ENCODE measurements around the gene OR4D1.
A peak's percentile ranks its signal among the peaks of the same experiment; 100 is the strongest.

The OR4D1 gene

DNA sequence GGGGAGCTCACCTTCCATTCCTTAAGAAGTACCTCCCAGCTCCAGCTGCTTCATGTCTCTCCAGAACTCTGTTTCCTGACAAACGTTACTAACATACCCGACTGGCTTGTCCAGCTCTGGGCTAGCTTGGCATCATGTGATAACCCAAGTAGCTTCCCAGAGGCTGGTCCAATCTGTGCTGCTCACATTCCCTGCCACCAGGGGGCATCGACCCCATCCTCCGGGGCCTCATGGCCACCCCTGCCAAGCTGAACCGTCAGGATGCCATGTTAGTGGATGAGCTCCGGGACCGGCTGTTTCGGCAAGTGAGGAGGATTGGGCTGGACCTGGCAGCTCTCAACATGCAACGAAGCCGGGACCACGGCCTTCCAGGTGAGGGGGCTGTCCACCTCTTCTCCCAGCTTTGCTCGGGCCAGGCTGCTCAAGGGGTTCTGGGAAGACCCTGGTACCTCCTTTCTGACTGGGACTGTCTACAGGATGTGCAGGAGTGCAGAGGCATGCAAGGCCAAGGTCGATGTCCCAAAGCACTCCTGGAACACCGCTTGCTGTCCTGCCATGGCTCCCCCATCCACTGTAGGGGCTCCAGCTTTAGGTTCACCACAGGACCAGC lies 51.9 kb downstream of the OR4D1 start:
- Histone ChIP-seq H2AFZ (ENCODE audit: low read depth, low read length) (peak overlapping the region; percentile 83; the same call in 1 of the 2 replicates), H3K4me3 (ENCODE audit: low read length) (peak overlapping the region; percentile 62), H3K27ac (ENCODE audit: low read length) (no peak overlapping the region), H4K20me1 (ENCODE audit: insufficient read depth, low read length) (no peaks in the 10 kb centered on the region), H3K9me3 (ENCODE audit: insufficient read depth, low read length) (no peaks in the 10 kb centered on the region), H3K79me2 (ENCODE audit: low read length) (no peaks in the 10 kb centered on the region), H3K36me3 (replicated peaks; ENCODE audit: low read depth, low read length) (no peaks in the 10 kb centered on the region), H3K27me3 (ENCODE audit: low read depth, low read length) (peaks cover 11% of the 10 kb centered on the region; the same call in 1 of the 2 replicates), H3K9ac (ENCODE audit: low read length) (no peak overlapping the region), H3K4me1 (ENCODE audit: low read length) (peaks cover 5% of the 10 kb centered on the region; the same call in 1 of the 2 replicates), H3K4me2 (ENCODE audit: low read length) (peak overlapping the region; percentile 70)
- TF ChIP-seq EZH2phosphoT487 (IDR thresholded peaks at IDR 0.05; ENCODE audit: low read depth) (no peak), CTCF (IDR thresholded peaks at IDR 0.05; ENCODE audit: low read depth, low read length) (peak; percentile 82)

- no peak overlapping the region for H3K4me3 ChIP-seq (ENCODE audit: low read length)
- H3K4me2 ChIP-seq (ENCODE audit: low read length): no peak overlapping the region
- H3K79me2 ChIP-seq (ENCODE audit: low read length): no peaks in the 10 kb centered on the region
- H3K27ac ChIP-seq (ENCODE audit: low read length): no peak overlapping the region
- no peak overlapping the region for H2AFZ ChIP-seq (ENCODE audit: low read depth, low read length)
- H3K4me1 ChIP-seq (ENCODE audit: low read length): peaks cover 5% of the 10 kb centered on the region; the same call in 1 of the 2 replicates
- TF ChIP-seq CTCF (IDR thresholded peaks at IDR 0.05; ENCODE audit: low read depth, low read length): no peak
- no peak for TF ChIP-seq EZH2phosphoT487 (IDR thresholded peaks at IDR 0.05; ENCODE audit: low read depth)
- H4K20me1 ChIP-seq (ENCODE audit: insufficient read depth, low read length): no peaks in the 10 kb centered on the region
- H3K9ac ChIP-seq (ENCODE audit: low read length): no peak overlapping the region
- H3K27me3 ChIP-seq (ENCODE audit: low read depth, low read length): peaks cover 11% of the 10 kb centered on the region; the same call in 1 of the 2 replicates
- H3K9me3 ChIP-seq (ENCODE audit: insufficient read depth, low read length): no peaks in the 10 kb centered on the region
- H3K36me3 ChIP-seq (replicated peaks; ENCODE audit: low read depth, low read length): no peaks in the 10 kb centered on the region
These were observed 54.7 kb downstream of the OR4D1 start for GRCh38 chr17:58202859-58203258.

GRCh38 chr17:58204796-58205195 lies 56.6 kb downstream of the OR4D1 start:
- Histone ChIP-seq H4K20me1 (ENCODE audit: insufficient read depth, low read length) (no peaks in the 10 kb centered on the region), H3K36me3 (replicated peaks; ENCODE audit: low read depth, low read length) (no peaks in the 10 kb centered on the region), H2AFZ (ENCODE audit: low read depth, low read length) (no peak overlapping the region), H3K9ac (ENCODE audit: low read length) (no peak overlapping the region), H3K4me1 (ENCODE audit: low read length) (peaks cover 5% of the 10 kb centered on the region; the same call in 1 of the 2 replicates), H3K27me3 (ENCODE audit: low read depth, low read length) (no peaks in the 10 kb centered on the region), H3K4me3 (ENCODE audit: low read length) (no peak overlapping the region), H3K4me2 (ENCODE audit: low read length) (no peak overlapping the region), H3K79me2 (ENCODE audit: low read length) (no peaks in the 10 kb centered on the region), H3K9me3 (ENCODE audit: insufficient read depth, low read length) (no peaks in the 10 kb centered on the region), H3K27ac (ENCODE audit: low read length) (no peak overlapping the region)
- TF ChIP-seq EZH2phosphoT487 (IDR thresholded peaks at IDR 0.05; ENCODE audit: low read depth) (no peak), CTCF (IDR thresholded peaks at IDR 0.05; ENCODE audit: low read depth, low read length) (no peak)

DNA sequence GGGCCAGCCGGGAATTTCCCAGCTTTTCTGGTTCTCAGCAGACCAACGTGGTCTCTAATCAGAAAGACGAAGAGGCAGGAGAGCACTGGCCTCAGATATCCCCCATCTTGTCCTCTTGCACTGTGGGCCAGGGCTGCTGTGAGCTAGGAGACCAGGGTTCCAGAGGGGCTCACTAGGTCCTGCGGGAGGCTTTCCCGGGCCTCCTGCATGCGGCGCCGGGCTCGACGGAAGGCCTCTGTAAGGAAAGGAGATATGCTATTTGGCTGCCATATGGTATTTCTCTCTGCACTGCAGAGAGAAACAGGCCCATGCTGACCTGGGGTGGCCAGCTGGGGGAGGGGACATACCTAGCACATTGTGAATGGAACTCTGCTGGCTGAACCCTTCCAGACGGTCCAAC lies 57.8 kb downstream of the OR4D1 start:
- Histone ChIP-seq H3K9me3 (ENCODE audit: insufficient read depth, low read length) (no peaks in the 10 kb centered on the region), H3K36me3 (replicated peaks; ENCODE audit: low read depth, low read length) (no peaks in the 10 kb centered on the region), H4K20me1 (ENCODE audit: insufficient read depth, low read length) (no peaks in the 10 kb centered on the region), H3K79me2 (ENCODE audit: low read length) (no peaks in the 10 kb centered on the region), H3K4me2 (ENCODE audit: low read length) (no peak overlapping the region), H3K9ac (ENCODE audit: low read length) (no peak overlapping the region), H3K27ac (ENCODE audit: low read length) (no peak overlapping the region), H3K27me3 (ENCODE audit: low read depth, low read length) (no peaks in the 10 kb centered on the region), H2AFZ (ENCODE audit: low read depth, low read length) (no peak overlapping the region), H3K4me1 (ENCODE audit: low read length) (no peaks in the 10 kb centered on the region), H3K4me3 (ENCODE audit: low read length) (no peak overlapping the region)
- TF ChIP-seq EZH2phosphoT487 (IDR thresholded peaks at IDR 0.05; ENCODE audit: low read depth) (no peak), CTCF (IDR thresholded peaks at IDR 0.05; ENCODE audit: low read depth, low read length) (no peak)

Measured in OCI-LY3 (cell line).